GM18867 (cell line): ENCODE data around the gene OGFOD3.
"Not testable (repeated sequence)": the region's sequence is repeated elsewhere in the genome, so short reads cannot be mapped to it uniquely, and the experiment has no call there.

Experiments used
- ATAC-seq: cut with Tn5 transposase; IDR thresholded peaks from one replicate; pipeline ENCODE4 v1.9.1; 2021; ENCODE audit warnings: mild to moderate bottlenecking, moderate library complexity; ENCODE audit not compliant: unreplicated experiment

Gene OGFOD3

DNA sequence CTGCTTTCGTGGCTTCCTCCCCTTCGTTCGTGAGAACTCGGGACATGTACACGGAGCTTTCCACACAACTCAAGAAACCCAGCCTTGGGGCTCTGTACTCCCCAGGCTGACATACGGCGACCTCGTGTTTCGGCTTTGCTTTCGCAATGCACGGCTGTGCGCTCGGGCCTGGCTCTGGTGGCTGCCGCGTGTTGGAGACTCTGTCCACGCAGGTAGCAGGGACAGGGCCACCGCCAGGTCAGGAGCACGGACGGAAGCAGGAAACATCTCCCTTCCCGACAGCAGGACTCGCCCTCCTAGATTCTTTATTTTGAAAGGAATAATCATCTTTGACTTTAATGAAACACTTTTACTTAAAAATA is 29.5 kb downstream of the OGFOD3 start:
- ATAC-seq, result no peak

DNA sequence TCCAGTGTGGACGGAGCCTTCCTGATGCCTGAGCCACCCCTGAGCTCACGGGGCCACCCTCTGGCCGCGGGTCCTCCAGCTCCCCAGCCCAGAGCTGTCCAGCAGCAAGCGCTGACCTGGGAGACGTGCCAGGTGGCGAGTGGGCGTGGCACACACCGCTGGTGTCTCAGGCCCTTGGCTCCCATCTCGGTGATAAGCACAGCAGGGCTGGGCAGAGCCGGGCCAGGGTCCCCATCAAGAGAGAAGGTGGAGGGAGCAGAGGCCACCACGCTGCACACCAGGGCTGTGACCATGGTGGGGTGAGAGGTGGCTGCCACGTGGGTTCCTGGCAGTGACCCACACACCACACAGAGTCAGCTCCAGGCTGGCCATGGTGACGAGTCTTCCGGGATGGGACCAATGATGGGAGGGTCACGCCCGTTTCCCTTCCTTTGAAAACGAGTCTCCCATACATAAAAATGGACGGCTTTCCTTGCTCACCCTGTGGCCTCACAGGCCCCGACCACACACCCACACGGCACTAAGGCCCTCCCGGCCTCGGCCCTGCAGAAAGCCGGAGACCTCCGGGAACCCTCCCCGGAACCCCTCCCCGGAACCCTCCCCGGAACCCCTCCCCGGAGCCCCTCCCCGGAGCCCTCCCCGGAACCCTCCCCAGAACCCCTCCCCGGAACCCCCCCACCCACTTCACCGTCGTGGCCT is 30.0 kb downstream of the OGFOD3 start:
- ATAC-seq, result no peak

GRCh38 chr17:82387705-82388106 is 30.7 kb downstream of the OGFOD3 start:
- ATAC-seq, result no peak

- no peak for ATAC-seq
These were observed 31.3 kb downstream of the OGFOD3 start for GRCh38 chr17:82386881-82387704.

DNA sequence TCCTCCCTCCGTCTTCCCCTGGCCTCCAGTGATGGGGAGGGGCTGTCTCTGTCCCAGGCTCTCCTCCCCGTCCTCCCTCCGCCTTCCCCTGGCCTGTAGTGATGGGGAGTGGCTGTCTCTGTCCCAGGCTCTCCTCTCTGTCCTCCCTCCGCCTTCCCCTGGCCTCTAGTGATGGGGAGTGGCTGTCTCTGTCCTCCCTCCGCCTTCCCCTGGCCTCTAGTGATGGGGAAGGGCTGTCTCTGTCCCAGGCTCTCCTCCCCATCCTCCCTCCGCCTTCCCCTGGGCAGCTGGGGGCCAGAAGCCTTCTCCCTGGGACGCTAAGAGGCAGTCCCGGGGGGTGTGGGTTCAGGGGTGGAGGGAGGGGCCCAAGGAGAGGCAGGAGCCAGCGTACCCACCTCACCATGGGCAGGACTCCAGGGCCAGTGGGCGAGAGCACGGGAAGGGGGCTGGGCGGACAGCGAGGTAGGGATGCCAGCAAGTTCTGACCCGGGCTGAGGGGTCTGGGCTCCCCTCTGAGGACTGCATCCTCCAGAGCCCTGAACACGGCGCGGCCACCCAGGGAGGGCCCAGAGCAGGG is 32.0 kb downstream of the OGFOD3 start:
- ATAC-seq, result no peak

GRCh38 chr17:82385559-82386254 is 32.7 kb downstream of the OGFOD3 start:
- ATAC-seq, result no peak

GRCh38 chr17:82384730-82385481 is 33.5 kb downstream of the OGFOD3 start:
- no peak for ATAC-seq

DNA sequence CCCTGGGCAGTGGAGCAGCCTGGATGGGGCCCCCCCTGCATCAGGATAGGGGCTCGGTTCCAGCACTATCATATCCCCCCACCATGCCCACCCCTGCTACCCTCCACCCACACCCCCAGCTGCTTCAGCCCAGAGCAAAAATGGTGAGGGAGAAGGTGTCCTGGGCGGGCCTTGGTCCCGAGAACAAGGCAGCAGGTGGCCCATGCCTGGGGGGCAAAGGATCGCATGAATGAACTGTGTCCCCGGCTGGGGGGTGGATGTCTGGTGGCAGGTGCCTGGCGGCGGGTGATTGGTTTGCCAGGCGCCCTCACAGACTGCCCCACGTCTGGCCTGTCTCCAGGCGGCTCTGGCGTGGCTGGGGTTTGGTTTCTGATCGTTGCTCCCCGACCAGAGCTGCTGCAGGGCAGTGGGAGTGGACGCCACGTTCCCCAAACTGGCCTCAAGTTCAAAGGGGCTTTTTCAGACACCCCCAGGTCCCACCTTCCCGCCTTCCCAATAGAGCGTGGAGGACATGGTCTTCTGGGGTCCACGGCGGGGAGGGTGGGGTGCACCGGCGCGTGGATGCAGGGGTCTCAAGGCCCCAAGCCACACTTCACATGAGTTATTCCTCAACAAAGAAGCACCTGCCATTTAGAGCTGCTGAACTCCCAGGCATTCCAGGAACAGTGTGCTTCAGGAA is 34.2 kb downstream of the OGFOD3 start:
- ATAC-seq, result no peak

- ATAC-seq, result no peak
These were observed 35.0 kb downstream of the OGFOD3 start for GRCh38 chr17:82383411-82383810.

DNA sequence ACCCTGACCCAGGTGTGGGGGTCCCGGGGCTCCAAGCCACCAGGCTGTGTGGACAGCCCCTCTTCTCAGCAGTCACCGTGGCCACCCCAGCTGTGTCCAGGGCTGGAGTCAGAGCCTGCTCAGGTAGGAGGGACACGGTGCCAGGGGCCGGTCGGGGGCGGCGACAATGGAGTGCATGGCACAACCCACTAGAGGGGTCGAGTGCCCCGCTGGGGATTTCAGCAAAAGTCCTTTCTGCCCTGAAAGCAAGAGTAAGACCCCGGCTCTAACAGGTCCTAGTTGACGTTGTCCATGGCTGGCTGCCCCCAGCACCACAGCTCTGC is 35.5 kb downstream of the OGFOD3 start:
- ATAC-seq, result no peak

DNA sequence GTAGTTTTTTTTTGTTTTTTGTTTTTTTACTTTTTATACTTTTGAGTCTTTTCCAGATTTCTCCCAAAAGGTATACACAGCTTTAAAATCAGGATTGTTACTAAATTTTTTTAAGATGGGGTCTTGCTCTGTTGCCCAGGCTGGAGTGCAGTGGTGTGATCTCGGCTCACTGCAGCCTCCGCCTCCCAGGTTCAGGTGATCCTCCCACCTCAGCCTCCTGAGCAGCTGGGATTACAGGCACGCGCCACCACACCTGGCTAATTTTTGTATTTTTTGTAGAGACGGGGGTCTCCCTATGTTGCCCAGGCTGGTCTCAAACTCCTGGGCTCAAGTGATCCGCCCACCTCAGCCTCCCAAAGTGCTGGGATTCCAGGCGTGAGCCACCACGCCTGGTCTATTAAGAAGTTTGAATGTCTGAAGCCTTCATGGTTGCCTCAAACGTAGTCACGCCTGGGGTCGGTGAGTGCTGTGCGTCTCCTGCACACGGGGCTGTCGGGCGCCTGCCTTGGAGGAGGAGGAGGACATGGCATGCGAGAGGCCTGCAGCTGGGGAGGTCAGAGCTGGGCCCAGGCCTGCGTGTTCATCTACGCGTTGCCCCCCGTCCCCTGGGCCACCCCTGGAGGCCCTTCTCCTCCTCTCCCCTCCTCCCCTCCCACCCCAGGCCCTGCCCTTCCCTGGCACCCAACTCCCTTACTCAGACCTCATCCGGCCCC is 36.0 kb downstream of the OGFOD3 start:
- not testable (repeated sequence) for ATAC-seq

DNA sequence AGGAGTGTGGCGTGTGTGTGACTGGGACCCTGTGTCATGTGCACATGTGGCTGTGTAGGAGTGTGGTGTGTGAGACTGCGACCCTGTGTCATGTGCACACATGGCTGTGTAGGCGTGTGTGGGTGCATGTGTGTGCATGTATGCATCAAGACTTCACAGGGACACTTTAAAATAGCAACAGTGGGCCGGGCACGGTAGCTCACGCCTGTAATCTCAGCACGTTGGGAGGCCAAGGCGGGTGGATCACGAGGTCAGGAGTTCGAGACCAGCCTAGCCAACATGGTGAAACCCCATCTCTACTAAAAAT is 36.7 kb downstream of the OGFOD3 start:
- ATAC-seq, result not testable (repeated sequence)

GRCh38 chr17:82380860-82381702 is 37.3 kb downstream of the OGFOD3 start:
- ATAC-seq, result no peak

DNA sequence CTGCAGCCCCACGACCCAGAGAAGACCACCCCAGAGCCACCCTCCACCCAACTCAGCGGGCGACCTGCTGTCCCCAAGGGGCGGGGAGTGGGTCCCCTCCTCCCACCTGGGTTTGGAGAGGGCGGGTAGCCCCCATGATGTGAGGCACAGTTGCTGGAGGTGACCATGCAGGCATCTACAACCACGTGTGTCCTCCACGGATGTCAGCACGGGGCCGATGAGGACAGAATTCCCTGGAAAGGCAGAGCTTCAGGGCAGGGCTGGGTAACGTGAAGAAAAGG is 39.7 kb downstream of the OGFOD3 start:
- no peak for ATAC-seq

- ATAC-seq, result no peak
These were observed 40.3 kb downstream of the OGFOD3 start for GRCh38 chr17:82377924-82378740.

DNA sequence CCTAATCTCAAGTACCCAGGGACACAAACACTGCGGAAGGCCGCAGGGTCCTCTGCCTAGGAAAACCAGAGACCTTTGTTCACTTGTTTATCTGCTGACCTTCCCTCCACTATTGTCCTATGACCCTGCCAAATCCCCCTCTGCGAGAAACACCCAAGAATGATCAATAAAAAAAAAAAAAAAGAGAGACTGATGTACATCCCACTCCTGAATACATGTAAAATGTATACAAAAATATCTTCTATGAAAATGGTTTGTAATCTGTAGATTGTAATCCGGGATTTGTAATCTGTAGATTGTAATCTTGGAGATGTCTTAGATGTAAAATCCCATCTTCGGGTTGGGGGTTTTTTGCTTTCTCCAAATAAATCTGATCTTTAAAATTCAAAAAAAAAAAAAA is 41.1 kb downstream of the OGFOD3 start:
- not testable (repeated sequence) for ATAC-seq

GRCh38 chr17:82376042-82376730 is 42.2 kb downstream of the OGFOD3 start:
- ATAC-seq, result no peak
